Thyroid gland (tissue), 4 donors: ENCODE results near the gene CTIF. TPM values are rescaled to one million over a fixed set of nuclear protein-coding genes. Genes with fewer than 3 reads are reported as not detected.

Experiments
- DNase-seq, 2 donors: peaks; one replicate each; pipeline ENCODE4 v3.0.0-alpha.2; 2019
- H3K27ac ChIP-seq, 3 donors: fragments of 200-600 bp; sonication (generic); 1 replicate in 2 of 3; 2 replicates in 1 of 3; pipeline ENCODE4 v1.5.1; 2016 to 2019; ENCODE audit warnings: mild to moderate bottlenecking in 1 of 3, moderate library complexity in 1 of 3
- H3K27me3 ChIP-seq: fragments of 200-600 bp; sonication (generic); one replicate; pipeline ENCODE4 v1.5.1; 2019
- H3K36me3 ChIP-seq, 2 donors: fragments of 200-600 bp; sonication (generic); one replicate each; pipeline ENCODE4 v1.5.1; 2016 to 2019
- H3K4me1 ChIP-seq, 2 donors: fragments of 200-600 bp; sonication (generic); one replicate each; pipeline ENCODE4 v1.5.1; 2017 to 2019
- H3K4me3 ChIP-seq, 3 donors: fragments of 200-600 bp; sonication (generic); replicated peaks in 1 of 3; 1 replicate in 2 of 3; 2 replicates in 1 of 3; pipeline ENCODE4 v1.5.1; 2016; ENCODE audit warnings: mild to moderate bottlenecking in 1 of 3
- H3K9me3 ChIP-seq: fragments of 200-600 bp; sonication (generic); one replicate; pipeline ENCODE4 v1.5.1; 2017
- POLR2A ChIP-seq, 2 donors: fragments of 450-650 bp; IDR thresholded peaks; one replicate each; pipeline ENCODE4 v1.6.1; 2017; ENCODE audit warnings: antibody characterized with exemption in 2 of 2, mild to moderate bottlenecking in 2 of 2, moderate library complexity in 1 of 2
- WGBS, 2 donors: methylation state at CpG; one replicate each; pipeline ENCODE4 v1.1.5; 2017; 5-methylcytosine and 5-hydroxymethylcytosine counted together
- intact Hi-C: fragments of 100-400 bp; cut with DNase I; formaldehyde crosslinking; loops from one replicate; pipeline ENCODE4 v1.15.1; 2023
- total RNA-seq, 4 donors: library from RNA; depleted of rRNA; stranded (reverse); fragments of >200 nt; gene quantifications; one replicate each; pipeline ENCODE4 v1.2.3, GENCODE V29; 2016
- TF ChIP-seq, protein P1 (sequence below), 6 experiments: fragments of 200-600 bp in 3 of 6; fragments of 450-650 bp in 3 of 6; sonication (generic) in 3 of 6; IDR thresholded peaks; one replicate each; pipeline ENCODE4 v1.5.1; 2016 to 2019; ENCODE audit warnings: antibody characterized with exemption in 6 of 6, mild to moderate bottlenecking in 2 of 6, inconsistent platforms in 1 of 6, moderate library complexity in 1 of 6

Gene CTIF
- total RNA-seq, 4 donors from 2014 or later: 18.7 to 29.8 (median 23.6) TPM

DNA sequence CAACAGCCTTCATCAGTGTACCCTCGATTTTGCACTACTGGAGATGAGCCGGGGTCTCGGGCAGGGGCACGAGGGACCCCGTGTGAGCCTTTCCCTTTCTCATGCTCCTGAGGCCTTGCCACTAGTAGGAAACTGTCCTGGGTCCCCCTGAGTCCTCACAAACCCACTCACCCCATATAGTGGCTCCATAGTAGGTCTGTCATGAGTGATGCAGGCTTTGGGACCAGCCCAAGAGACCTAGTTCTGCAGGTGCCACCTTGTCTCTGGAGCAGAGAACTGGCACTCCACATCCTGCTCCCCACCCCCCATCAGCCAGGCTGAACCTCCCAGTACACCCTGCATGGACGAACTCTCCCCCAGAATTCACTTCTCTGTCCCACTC lies 224.9 kb downstream of the CTIF start:
- no peaks in the 10 kb centered on the region for H3K9me3 ChIP-seq
- H3K27me3 ChIP-seq: no peaks in the 10 kb centered on the region
- H3K4me1 ChIP-seq: peaks cover 5 to 13% of the 10 kb centered on the region in 2 donors
- WGBS, 2 donors: 72 to 78% methylated on average over 5 to 6 of the region's 6 CpGs
- H3K27ac ChIP-seq: peak overlapping the region in 1 of 3 donors; percentile 23
- intact Hi-C loops: no loop called here
- no peak for TF ChIP-seq POLR2A (IDR thresholded peaks at IDR 0.05)
- TF ChIP-seq, protein P1, sequence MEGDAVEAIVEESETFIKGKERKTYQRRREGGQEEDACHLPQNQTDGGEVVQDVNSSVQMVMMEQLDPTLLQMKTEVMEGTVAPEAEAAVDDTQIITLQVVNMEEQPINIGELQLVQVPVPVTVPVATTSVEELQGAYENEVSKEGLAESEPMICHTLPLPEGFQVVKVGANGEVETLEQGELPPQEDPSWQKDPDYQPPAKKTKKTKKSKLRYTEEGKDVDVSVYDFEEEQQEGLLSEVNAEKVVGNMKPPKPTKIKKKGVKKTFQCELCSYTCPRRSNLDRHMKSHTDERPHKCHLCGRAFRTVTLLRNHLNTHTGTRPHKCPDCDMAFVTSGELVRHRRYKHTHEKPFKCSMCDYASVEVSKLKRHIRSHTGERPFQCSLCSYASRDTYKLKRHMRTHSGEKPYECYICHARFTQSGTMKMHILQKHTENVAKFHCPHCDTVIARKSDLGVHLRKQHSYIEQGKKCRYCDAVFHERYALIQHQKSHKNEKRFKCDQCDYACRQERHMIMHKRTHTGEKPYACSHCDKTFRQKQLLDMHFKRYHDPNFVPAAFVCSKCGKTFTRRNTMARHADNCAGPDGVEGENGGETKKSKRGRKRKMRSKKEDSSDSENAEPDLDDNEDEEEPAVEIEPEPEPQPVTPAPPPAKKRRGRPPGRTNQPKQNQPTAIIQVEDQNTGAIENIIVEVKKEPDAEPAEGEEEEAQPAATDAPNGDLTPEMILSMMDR (IDR thresholded peaks at IDR 0.05): no peak
- peaks cover 6 to 8% of the 10 kb centered on the region in 2 donors for H3K36me3 ChIP-seq
- no peak overlapping the region for H3K4me3 ChIP-seq
- no peak for DNase-seq

DNA sequence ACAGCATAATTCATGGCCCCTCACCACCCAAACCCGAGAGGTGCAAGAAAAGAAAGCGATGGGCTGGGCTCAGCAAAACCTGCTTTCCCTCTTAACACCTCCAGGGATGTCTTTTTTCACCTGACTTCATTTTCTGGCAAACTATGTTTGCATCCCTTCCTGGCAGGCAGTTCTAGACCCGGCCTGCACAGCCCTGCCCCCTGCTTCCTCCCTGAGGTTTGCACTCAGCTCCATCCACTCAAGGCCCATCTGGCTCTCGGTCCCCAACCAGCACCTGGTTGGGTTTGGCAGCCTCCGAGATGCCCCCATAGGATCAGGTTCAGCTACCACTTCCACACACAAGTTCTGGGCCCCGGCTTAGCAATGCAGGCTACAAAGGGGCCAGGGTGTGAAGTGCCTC lies 226.2 kb downstream of the CTIF start:
- WGBS, 2 donors: 77 to 79% methylated on average over 3 to 5 of the region's 6 CpGs
- peaks cover 5 to 17% of the 10 kb centered on the region in 2 donors for H3K4me1 ChIP-seq
- no peak overlapping the region for H3K4me3 ChIP-seq
- no peak for TF ChIP-seq POLR2A (IDR thresholded peaks at IDR 0.05)
- TF ChIP-seq, protein P1 (IDR thresholded peaks at IDR 0.05): no peak
- intact Hi-C loops: no loop called here
- H3K27ac ChIP-seq: no peak overlapping the region
- H3K27me3 ChIP-seq: no peaks in the 10 kb centered on the region
- peaks cover 6 to 8% of the 10 kb centered on the region in 2 donors for H3K36me3 ChIP-seq
- DNase-seq: no peak
- H3K9me3 ChIP-seq: no peaks in the 10 kb centered on the region

DNA sequence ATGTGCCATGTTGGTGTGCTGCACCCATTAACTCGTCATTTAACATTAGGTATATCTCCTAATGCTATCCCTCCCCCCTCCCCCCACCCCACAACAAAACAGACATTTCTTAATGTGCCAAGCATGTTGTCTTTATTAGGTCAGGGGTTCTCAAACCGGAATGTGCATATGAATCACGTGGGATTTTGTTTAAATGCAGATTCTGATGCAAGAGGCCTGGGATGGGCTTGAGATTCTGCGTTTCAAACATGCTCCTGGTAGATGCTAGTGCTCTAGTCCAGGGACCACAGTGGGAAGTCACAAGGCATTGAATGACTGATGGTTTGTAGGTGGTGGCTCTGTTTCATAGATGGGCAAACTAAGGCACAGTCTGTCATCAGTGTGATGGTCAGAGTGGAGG lies 227.2 kb downstream of the CTIF start:
- Histone ChIP-seq H3K4me1 (peaks cover 5 to 19% of the 10 kb centered on the region in 2 donors), H3K27me3 (no peaks in the 10 kb centered on the region), H3K27ac (no peak overlapping the region), H3K4me3 (no peak overlapping the region), H3K36me3 (peaks cover 6 to 8% of the 10 kb centered on the region in 2 donors), H3K9me3 (no peaks in the 10 kb centered on the region)
- intact Hi-C loops: no loop called here
- 90 to 98% methylated on average over 4 of the region's 4 CpGs for WGBS, 2 donors
- TF ChIP-seq POLR2A (IDR thresholded peaks at IDR 0.05): no peak
- TF ChIP-seq, protein P1 (IDR thresholded peaks at IDR 0.05): no peak
- DNase-seq: no peak

DNA sequence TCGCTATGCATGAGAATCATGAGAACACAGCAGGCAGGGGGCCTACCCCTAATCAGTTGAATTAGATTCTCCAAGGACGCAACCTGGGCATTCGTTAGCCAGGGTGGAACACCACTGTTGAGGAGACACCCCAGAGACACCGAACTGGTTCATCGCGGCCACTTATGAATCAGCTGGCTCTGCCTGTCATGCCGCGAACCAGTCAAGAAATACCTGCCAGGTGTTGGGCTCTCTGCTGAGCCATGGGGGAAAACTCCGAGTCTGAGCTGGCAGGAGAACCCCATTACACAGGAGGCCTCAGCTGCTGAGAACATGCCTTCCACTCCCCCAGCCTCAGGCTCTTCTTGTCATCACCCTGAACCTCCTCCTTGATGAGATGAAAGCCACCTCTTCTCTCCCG lies 227.7 kb downstream of the CTIF start:
- no peak for DNase-seq
- WGBS, 2 donors: 96 to 97% methylated on average over 10 of the region's 10 CpGs
- Histone ChIP-seq H3K27me3 (no peaks in the 10 kb centered on the region), H3K4me1 (peaks cover 7 to 19% of the 10 kb centered on the region in 2 donors), H3K9me3 (no peaks in the 10 kb centered on the region), H3K4me3 (no peak overlapping the region), H3K27ac (no peak overlapping the region), H3K36me3 (peaks cover 4 to 8% of the 10 kb centered on the region in 2 donors)
- intact Hi-C loops: no loop called here
- TF ChIP-seq, protein P1 (IDR thresholded peaks at IDR 0.05): no peak
- no peak for TF ChIP-seq POLR2A (IDR thresholded peaks at IDR 0.05)

DNA sequence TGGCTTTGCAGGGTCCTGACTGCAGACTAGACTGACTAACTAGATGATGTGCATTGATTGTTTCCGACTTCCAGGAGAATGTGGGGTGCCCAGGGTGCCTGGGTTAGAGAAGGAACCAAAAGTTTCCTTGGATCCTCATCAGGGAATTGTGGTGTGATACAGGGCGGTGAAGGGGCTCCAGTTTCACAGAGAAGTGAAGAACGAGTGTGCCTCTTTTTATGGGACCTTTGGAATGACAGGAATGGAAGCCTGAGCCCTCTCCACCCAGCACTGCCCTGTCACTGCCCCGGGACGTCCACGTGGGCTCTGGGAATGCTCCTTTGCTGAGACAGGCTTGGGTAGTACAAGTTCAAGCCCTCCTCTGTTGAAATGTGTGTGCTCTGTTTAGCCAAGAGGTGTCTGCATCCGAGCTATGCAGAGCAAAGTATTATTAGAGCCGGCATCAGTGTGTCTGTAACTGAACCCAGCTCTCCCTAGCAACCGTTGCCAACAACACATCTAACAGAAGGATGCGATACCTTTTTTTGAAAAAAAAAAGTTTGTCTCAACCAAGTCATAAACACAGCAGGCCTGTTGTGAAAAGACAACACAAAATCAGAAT lies 228.4 kb downstream of the CTIF start:
- intact Hi-C loops: no loop called here
- Histone ChIP-seq H3K4me1 (peaks cover 10 to 19% of the 10 kb centered on the region in 2 donors), H3K36me3 (peaks cover 0 to 7% of the 10 kb centered on the region in 2 donors), H3K27ac (no peak overlapping the region), H3K27me3 (no peaks in the 10 kb centered on the region), H3K4me3 (no peak overlapping the region), H3K9me3 (no peaks in the 10 kb centered on the region)
- no peak for TF ChIP-seq POLR2A (IDR thresholded peaks at IDR 0.05)
- TF ChIP-seq, protein P1 (IDR thresholded peaks at IDR 0.05): no peak
- no peak for DNase-seq
- WGBS, 2 donors: 70 to 81% methylated on average over 10 of the region's 10 CpGs
